Measurements from ENCODE around the gene CALCOCO1. TPM values are rescaled to one million over a fixed set of nuclear protein-coding genes. Genes with fewer than 3 reads are reported as not detected.
A peak's percentile ranks its signal among the peaks of the same experiment; 100 is the strongest.

The CALCOCO1 gene
- total RNA-seq, 2 donors from 2014 or later, result 141 to 160 TPM

DNA sequence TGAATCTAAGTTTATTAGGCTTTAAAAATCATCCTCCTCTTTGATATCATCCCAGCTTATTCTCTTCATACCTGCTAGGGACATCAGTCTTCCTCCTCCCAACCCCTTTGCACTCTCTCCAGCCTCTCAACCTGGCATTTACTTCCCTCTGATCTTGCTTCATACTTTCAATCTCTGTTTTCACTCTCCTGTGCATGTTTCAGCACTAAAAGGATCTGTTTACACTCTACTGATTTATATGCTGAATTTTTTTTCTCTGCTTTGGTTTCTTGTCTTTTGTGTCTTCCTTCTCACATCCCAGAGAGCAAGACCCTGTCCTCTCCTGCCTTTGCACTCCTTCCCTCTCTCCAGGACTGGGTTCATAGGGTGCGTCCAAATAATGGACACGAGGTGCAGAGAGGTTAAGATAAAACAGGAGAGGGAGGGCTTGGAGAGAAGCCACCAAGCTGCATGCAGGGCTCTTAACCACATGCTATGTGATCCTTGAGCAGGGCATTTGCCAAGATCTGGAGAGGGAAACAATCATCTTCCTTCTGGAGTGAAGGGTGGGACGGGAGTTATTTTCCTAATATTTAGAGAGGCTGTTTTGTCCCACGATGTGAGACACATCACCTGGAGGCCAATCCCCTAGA is 27.5 kb upstream of the CALCOCO1 start:
- ATAC-seq, result no peak
- DNase-seq, result no peak
- intact Hi-C loops (cut with DNase I), result no loop called here

DNA sequence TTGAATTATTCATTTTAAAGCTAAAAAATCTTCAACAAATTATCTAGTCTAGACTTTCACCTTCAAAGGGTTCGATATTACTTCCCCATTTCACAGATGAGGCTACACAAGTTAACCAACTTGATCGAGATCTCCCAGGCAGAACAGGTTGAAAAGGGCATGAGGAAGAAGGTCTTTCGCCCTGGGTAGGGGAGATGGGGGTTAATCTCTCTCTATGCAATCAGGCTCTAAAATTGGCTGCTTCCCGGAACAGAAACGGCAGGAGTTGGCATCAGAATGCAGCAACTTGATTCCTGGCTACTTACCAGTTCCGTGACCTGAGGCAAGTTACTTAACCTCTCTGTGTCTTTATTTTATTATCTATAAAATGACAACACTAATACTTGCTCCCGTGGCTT is 26.9 kb upstream of the CALCOCO1 start:
- ATAC-seq (no peak), DNase-seq (no peak)
- intact Hi-C loops (cut with DNase I), result no loop called here

DNA sequence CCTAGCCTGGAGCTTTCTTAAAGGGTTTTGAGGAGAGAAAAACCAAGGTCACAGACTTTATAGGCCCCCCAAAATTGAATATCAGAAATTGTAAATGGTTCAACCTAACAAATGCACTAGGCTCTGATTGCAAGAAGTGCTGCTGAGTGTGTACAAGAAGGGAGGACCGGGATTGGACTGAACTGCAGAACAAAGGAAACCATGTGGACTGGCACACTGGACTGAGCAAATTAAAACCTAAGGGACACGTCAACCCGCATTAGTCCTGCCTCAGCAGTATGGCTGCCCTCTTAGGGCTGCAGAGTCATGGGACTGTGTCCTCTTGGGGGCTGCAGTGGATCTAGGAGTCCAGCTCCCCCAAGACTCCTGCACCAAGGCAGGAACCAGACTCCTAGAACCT is 25.4 kb upstream of the CALCOCO1 start:
- ATAC-seq (no peak), DNase-seq (no peak)
- intact Hi-C loops (cut with DNase I), result no loop called here

DNA sequence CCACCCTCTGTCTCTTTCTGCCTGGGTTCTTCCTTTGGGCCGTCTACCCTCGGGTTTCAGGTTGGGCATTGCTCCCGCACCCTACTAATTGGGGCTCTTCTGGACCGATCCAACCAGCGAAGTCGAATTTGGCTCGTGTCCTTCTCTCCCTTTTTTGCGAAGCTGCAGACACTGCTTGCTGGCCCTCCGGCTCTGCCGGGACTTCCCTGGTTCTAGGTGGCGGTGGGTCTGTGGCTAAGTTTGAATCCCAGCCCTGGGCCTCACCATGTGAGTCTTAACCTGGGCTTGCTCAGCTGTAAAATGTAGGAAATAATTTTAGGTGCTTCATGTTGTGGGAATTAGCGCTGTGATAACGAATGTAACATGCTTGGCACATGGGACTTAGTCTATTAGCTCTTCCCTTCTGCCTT is 24.9 kb upstream of the CALCOCO1 start:
- ATAC-seq (no peak), DNase-seq (no peak)
- intact Hi-C loops (cut with DNase I), result no loop called here

DNA sequence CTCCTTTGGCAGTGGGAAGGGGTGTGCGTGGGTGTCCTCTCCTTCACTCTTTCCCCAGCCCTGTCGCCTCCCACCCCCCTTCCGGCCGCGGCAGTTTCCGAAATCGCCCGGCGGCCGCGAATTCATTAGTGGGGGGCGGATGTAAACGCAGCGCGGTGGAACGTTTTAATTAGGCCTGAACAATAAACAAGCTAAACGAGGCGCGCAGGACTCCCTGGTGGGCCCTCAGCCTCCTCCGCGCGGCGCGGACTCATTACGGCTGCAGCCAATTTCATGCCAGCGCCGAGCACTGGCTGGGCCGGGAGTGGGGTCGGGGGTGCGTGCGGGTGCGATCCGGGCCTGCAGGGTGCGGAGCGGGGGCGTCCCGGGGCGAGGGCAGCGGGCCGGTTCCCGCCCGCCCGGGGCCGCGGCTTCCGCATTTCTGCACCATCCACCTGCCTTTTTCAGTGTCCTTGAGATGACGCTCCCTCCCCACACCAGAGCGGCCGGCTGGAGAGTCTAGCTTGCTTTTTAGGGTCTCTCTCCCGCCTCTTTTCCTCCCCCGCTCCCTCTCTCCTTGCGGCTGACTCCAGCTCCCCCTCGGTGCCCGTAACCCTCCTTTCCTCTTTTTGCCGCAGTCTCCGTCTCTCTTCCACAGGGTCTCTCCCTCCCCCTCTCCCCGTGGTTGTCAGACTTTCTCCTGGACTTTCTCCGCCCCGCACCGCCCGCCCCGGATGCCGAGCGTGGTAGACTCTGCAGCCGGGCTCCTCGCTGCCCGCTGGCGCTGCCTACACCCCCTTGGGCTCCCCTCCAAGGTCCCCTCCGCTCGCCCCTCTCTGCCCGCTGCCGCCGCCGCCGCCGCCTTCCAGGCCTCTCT is 24.3 kb upstream of the CALCOCO1 start, which contains the start of gene CISTR:
TSS of gene CISTR (minus strand) at position 644 of the 856 bp plus-strand sequence.
- peak; percentile 41 for DNase-seq
- intact Hi-C loops (cut with DNase I), result no loop called here
- peak; percentile 47 to 56 for ATAC-seq

DNA sequence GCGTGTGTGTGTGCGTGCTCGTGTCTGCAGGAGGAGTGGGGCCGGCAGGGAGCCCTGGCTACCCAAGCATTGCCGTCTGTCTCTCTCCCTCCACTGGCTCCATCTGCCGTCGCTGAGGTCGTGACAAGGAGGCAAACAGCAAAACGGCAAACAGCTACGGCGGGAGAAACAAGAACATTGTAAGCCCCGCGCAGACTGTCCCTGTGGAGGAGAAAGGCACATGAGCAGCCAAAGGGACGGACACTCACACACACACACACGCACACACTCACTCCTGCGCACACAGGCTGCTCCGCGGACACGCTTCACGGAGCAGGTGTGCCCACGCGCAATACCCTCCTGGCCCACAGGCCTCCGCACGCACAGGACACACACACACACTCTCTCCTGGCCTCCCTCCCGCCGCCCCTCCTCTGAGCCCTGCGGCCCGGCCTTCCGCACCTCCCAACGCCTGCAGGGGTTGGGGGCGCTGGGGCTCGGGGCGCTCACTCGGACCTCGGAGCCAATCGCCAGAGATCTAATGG is 23.6 kb upstream of the CALCOCO1 start:
- DNase-seq (peak; percentile 41), ATAC-seq (peak; percentile 39 to 40)
- intact Hi-C loops (cut with DNase I), result no loop called here

DNA sequence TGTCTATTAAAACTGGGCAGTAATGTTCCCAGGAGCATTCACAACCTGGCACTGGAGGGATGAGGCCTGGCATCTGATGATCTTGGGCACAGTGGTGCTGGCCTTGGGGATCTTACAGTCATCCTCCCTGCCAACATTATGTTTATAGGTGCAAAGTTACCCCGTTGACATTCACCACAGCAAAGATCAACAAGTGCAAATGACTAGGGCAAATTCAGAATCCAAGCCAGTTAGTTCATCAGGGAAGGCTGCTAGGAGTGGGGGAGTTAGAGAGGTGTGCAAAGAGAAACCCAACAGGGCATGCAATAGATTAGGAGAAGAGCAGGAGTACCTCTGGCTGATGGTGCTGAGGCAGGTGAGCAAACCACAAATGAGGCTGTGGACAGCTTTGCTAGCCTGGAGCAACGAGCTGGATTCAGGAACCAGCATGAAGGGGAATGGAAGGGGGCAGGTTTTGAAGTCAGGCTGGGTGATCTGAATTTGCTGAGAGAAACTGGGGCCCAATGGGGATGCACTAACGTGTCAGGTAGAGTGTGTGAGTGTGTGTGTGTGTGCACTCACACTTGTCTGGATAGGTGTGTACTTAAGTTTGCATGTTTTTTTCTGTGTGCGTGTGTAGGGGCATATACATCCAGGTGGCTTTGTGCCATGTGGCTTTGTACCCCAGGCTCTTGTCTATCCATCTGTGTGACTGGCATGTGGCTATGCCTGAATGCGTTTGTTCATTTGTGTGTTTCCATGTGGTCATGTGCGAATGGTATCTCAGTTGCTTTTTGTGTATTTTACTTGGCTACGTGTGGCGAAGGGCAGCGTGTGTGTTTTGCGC is 22.9 kb upstream of the CALCOCO1 start:
- ATAC-seq, result no peak
- intact Hi-C loops (cut with DNase I), result loop anchor here in 1 of 2 donors (5.0 kb wide), 1 partner anchor 208 kb away; no protein-coding TSS in a partner anchor

DNA sequence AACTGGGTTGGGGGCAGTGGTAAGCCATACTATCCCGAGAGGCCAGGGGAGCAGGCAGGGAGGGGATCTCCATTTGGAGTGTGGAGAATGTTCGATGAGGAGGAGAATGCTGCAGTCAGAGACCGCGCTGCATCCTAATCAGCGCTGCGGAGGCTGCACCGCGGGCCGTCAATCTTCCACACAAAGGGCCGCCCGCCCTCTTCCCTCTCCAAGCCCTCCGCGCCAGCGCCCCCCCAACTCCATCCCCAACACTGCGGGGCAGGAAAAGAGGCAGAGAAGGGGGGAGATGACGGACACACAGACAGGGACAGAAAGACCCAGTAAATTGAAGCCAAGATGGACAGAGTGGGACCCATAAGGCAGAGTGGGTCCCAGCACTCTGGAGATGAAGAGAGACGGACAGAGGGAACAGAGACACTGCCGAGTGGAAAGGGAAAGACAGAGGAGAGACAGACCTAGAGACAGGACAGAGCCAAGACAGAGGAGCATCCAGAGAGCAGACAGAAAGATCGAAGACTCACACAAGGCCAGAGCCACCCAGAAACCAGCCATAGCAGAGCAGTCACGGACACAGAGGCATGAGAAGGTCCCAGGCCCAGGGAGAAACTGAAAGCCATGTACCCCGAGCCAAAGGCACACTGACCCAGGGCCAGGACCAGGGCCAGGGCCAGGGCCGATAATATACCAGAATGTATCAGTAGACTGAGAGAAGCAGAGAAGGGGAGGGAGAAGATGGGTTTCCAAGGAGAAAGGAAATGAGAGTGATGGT is 21.0 kb upstream of the CALCOCO1 start:
- DNase-seq (no peak), ATAC-seq (no peak)
- intact Hi-C loops (cut with DNase I), result loop anchor here in 1 of 2 donors (5.0 kb wide), 1 partner anchor 206 kb away; no protein-coding TSS in a partner anchor

More for the DNA sequence above, 22.9 kb upstream of the CALCOCO1 start:
- DNase-seq, result no peak

DNA sequence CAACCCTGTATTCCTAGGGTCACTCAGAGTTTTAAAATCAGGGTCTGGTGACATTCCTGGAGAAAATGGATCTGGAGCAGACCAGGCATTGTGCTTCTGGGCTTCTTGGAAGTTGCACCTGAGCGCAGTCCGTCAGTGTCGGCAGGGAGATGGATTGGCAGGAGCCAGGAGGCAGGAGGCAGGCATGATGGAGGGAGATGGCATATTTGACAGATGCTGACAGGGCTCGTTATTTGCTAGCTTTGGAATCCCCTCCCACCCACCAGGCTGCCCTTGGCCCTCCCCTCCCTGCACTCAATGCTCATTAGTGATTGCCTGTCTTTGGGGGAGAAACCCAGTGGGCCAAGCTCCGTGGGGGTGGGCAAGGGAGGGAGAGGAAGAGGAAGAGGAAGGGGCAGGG is 19.8 kb upstream of the CALCOCO1 start:
- intact Hi-C loops (cut with DNase I), result loop anchor here in 1 of 2 donors (5.0 kb wide), 1 partner anchor 205 kb away; no protein-coding TSS in a partner anchor
- DNase-seq, result no peak
- no peak for ATAC-seq

DNA sequence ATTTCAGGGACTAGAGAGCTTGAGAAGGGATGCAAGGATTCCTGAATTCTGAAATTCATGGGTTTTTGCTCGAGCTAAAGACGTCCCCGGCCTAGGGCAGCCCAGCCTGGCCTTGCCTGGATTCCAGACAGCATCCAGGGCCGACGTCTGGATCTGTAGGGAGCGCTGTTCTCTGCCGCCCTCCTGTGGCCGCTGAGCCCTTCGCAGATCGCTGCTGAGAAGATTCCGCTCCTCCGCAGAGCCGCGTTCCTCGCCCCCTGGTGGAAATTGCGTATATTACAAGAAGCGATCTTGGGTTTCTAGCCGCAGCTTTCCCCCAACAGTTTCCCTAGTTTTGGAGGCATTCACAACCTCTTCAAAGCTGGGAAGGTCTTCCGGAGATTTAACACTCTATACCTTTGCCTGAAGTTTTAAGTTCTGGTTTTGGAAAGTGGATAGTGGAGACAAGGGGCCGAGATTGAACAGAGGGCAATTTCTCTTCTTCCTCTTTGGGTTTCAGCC is 19.4 kb upstream of the CALCOCO1 start:
- ATAC-seq, result peak; percentile 89
- intact Hi-C loops (cut with DNase I), result loop anchor here in 1 of 2 donors (1.0 to 5.0 kb wide), 2 partner anchors 45 to 204 kb away; no protein-coding TSS in a partner anchor
- peak; percentile 93 for DNase-seq

DNA sequence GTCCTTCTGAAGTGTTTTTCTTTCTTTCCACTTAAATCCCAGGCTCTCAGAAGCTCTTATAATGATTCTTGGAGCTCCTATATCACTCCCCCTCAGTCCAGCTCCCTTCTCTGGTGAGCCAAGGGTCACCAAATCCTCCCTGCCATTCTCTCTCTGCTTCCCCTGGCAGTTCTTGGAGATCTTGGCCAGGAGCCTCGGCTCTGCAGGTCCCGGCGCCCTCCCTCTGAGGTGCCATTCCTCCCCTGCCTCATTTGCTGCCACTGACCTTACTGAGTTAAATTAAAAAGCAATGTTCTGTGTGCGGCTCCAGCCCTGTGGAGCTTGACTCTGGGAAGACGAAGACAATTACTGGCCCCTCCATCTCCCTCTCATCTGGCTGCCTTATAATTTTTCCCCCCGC is 17.5 kb upstream of the CALCOCO1 start:
- ATAC-seq (no peak), DNase-seq (no peak)
- intact Hi-C loops (cut with DNase I), result loop anchor here (2.0 to 5.0 kb wide), 2 partner anchors 44 to 202 kb away; no protein-coding TSS in a partner anchor

DNA sequence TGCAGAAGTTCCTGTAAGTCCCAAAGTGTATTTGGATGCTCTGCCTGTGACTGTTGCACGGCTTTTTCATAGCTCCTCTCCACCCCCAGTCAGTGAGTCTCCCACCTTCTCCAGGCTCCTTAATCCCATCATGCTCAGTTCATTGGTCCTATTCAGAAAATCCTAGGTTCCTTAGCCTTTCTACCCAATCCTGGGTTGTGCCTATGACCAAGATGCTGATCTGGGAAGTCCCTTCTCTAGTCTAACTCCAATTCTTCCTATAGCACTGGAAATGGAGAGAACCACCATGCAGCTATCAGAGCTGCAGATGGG is 16.8 kb upstream of the CALCOCO1 start:
- intact Hi-C loops (cut with DNase I), result loop anchor here in 1 of 2 donors (2.0 kb wide), 1 partner anchor 43 kb away; no protein-coding TSS in a partner anchor
- no peak for DNase-seq
- no peak for ATAC-seq

DNA sequence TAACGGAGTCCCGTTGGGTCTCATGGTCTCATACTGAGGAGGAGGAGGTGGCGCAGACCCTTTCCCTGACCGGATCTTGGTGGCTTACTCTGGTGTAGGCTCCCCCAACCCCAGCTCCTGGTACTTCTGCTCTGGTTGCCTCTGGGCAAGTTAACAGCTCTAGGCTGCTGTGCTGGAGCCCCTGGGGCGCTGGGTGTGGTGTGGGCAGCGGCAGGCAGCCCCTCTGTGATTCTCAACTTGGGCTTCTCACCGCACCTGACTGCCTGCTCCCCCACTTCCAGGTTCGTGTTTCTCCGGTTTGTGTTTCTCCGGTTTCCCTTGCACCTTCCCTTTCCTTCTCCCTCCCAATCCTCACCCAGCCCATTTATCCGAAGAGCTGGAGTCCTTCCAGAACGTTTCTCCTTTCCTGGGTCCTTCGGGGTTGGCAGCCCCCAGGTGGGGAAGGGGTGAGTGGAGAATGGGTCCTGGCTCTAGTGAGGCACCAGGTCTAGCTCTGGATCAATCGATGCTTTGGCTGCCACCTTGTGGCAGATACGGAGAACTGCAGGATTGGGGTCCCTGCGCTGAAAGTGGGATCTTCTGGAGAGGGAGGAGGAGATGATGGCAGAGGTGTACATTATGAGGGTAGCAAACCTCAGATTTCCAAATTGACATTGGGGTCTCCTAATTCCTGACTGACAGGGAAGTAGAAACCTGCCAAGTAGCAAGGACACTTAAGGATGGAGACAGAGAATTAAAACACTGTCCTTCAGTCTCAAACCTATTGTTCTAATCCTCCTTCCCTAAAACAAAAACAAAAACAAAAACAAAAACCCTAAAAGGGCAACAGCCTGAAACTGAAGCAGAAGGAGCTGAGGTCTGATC is 16.2 kb upstream of the CALCOCO1 start:
- peak; percentile 50 for DNase-seq
- intact Hi-C loops (cut with DNase I), result loop anchor here (2.0 kb wide), 2 partner anchors 41 to 43 kb away; no protein-coding TSS in a partner anchor
- ATAC-seq, result peak; percentile 32 to 48

DNA sequence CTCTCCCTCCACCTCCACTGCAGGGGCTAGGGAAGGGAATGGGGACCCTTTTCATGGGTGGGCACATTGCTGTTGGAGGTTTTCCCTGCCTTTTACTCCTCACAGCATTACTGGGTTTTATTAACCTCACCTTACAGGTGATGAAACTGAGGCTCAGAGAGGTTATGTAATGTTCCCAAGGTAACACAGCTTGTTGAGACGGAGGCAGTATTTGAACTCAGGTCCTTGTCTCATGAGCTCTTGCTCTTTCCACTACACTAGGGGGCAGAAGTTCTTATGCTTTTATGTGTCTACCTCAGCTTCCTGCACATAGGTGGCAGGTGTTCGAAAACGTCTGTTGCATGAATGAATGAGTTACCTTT is 12.9 kb upstream of the CALCOCO1 start:
- ATAC-seq (no peak), DNase-seq (no peak)
- intact Hi-C loops (cut with DNase I), result no loop called here

DNA sequence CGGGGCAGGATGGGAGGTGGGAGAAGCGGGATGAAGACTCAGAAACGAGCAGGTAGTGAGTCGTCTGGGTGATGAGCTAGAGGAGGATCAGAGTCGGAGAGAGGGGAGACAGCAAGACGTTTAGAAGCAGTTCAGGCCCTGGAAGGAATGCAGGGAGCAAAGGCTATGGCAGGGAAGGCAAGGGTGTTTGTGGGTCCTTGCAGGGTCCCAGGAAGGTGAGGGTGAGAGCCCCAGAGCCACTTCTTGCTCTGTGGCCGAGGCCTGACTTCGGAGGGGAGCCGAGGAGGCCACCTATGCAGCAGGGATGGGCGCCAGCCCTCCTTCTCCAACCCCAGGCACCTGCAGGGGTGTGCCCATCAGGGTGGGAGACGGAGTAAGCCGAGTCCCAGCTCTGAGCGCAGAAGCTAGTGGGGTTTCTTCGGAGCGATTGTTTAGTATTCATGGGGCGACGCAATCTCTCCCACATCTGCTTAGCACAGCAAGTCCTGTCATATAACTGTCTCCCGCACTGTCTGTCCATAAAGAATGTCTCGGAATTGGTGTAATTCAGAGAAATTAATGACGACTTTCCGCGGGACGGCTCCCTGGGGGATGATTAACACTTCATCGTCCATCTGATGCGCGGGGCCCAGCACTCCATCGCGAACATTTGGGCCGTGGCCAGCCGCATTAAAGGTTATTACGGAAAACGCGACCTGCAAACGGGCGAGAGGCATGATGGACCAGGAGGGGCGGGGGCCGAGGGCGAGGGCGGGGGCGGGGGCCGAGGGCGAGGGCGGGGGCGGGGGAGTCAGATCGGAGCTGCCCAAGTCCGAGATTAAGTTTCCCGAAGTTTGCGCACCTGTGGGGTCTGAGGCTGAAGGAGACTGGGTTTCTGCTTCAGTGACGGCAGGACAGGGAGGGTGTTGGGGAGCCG is 12.2 kb upstream of the CALCOCO1 start:
- intact Hi-C loops (cut with DNase I), result no loop called here
- no peak for ATAC-seq
- no peak for DNase-seq

Data from left cardiac atrium (tissue), 4 donors.